ENCODE measurements around the gene RACGAP1. TPM values are rescaled to one million over a fixed set of nuclear protein-coding genes. Genes with fewer than 3 reads are reported as not detected.

The RACGAP1 gene
- total RNA-seq, 3 donors from 2014 or later (not counting 1 experiment from before 2014, with no cell fraction given), result 6.1 to 11.6 (median 8.7) TPM

DNA sequence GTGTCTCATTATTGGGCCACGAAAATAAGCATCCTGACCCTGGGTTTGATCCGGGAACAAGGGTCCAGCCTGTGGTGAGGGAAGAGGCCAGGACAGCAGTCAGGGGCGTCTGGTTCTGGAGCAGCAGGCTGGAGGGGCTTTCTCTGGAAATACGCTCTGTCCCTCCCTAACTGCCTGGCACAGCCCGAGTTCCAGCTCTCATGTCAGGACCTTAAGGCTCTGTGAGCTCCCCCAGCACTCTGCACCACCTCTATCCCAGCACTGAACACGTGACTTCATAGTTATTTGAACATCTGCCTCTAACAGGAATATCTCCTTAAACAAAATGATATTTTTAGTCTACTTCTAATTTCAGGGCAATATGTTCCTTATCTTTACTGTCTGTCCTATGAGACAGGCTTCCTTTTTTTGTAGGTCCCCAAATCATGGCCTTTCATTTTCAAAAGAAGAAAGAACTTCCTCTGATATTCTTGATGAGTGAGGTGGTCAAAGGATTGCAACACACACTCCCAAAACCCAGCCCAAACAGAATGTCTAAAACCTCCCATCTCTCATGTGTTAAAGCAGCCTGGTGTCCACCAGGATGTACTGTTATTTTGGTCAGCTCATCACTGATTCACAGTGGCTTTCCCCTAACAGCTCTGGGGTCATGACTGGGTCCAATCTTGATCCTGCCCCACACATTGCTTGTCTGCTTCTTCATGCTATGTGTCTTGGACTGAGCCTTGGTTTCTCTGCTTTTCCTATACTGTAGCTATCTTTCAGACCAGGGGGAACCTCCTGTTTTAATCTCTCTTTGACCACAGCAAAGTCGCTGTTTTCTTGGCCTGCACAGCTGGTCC lies 42.8 kb downstream of the RACGAP1 start:
- Mint-ChIP-seq H3K4me1 (no peaks in the 10 kb centered on the region), H3K36me3 (no peaks in the 10 kb centered on the region), H3K27ac (no peak overlapping the region), H3K27me3 (ENCODE audit: low read depth in 2 of 2) (no peaks in the 10 kb centered on the region), H3K4me3 (no peak overlapping the region), H3K9me3 (no peaks in the 10 kb centered on the region)
- H3K9me3 ChIP-seq (ENCODE audit: control insufficient read depth, insufficient read depth, low read length), result no peaks in the 10 kb centered on the region
- ATAC-seq (no peak), DNase-seq (no peak)
- no peaks in the 10 kb centered on the region for H3K36me3 ChIP-seq (ENCODE audit: control insufficient read depth, insufficient read depth, low read length)
- intact Hi-C loops (cut with micrococcal nuclease), result no loop called here
- TF ChIP-seq, protein P1, sequence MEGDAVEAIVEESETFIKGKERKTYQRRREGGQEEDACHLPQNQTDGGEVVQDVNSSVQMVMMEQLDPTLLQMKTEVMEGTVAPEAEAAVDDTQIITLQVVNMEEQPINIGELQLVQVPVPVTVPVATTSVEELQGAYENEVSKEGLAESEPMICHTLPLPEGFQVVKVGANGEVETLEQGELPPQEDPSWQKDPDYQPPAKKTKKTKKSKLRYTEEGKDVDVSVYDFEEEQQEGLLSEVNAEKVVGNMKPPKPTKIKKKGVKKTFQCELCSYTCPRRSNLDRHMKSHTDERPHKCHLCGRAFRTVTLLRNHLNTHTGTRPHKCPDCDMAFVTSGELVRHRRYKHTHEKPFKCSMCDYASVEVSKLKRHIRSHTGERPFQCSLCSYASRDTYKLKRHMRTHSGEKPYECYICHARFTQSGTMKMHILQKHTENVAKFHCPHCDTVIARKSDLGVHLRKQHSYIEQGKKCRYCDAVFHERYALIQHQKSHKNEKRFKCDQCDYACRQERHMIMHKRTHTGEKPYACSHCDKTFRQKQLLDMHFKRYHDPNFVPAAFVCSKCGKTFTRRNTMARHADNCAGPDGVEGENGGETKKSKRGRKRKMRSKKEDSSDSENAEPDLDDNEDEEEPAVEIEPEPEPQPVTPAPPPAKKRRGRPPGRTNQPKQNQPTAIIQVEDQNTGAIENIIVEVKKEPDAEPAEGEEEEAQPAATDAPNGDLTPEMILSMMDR (IDR thresholded peaks at IDR 0.05), result no peak
- 79% methylated on average over 7 of the region's 7 CpGs for WGBS (ENCODE audit: insufficient coverage)
- H3K27me3 ChIP-seq (ENCODE audit: control insufficient read depth, insufficient read depth, low read length), result no peaks in the 10 kb centered on the region
- no peak overlapping the region for H3K4me3 ChIP-seq (ENCODE audit: low read length)
- peaks cover 10% of the 10 kb centered on the region for H3K4me1 ChIP-seq (ENCODE audit: control insufficient read depth, insufficient read depth, low read length)
- H3K27ac ChIP-seq (ENCODE audit: low read length), result no peak overlapping the region

DNA sequence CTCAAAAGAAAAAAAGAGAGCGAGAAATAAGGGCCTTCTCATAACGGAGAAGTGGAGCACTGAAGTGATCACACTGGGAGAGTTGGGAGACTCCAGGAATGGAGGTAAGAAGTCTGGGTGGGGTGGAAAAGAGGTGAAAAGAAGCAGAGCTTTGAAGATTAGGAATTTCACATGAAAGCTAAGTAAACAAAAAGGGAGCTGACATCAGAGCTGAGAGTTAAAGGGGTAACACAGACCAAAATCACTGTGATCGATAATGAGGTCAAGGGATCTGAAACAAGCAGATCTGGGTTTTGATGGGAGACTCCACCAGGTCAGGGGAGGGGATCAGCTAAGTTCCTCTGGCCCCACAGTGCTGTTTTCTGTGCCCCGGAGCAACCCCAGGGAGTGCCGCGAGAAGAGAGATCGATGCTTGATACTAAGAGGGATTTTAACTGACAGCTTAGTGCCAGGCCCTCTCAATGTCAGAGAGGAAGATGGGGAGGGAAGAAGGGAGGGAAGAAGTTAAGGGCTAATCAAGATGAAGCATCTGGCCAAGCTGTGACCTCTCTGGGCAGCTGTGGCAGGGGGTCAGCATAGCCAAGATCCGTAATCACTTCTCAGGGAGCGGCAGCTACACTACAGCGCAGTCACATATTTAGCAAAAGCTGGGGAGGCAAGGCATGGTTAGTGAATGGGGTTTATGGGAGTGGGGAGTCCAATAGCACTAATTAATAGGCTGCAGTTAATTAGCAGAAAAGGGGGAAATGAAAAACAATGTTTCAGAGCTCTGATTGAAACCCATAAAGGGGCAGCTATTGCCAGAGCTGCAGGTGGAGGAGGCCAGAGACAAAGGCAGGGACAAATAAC lies 44.6 kb downstream of the RACGAP1 start:
- WGBS (ENCODE audit: insufficient coverage), result 98% methylated on average over 10 of the region's 10 CpGs
- intact Hi-C loops (cut with micrococcal nuclease), result no loop called here
- no peaks in the 10 kb centered on the region for H3K27me3 Mint-ChIP-seq (ENCODE audit: low read depth in 2 of 2)
- no peak overlapping the region for H3K27ac Mint-ChIP-seq
- no peak overlapping the region for H3K4me3 ChIP-seq (ENCODE audit: low read length)
- no peaks in the 10 kb centered on the region for H3K36me3 ChIP-seq (ENCODE audit: control insufficient read depth, insufficient read depth, low read length)
- TF ChIP-seq, protein P1 (IDR thresholded peaks at IDR 0.05), result no peak
- H3K9me3 Mint-ChIP-seq, result no peaks in the 10 kb centered on the region
- H3K4me3 Mint-ChIP-seq, result no peak overlapping the region
- H3K9me3 ChIP-seq (ENCODE audit: control insufficient read depth, insufficient read depth, low read length), result no peaks in the 10 kb centered on the region
- H3K4me1 Mint-ChIP-seq, result no peaks in the 10 kb centered on the region
- no peak for ATAC-seq
- H3K36me3 Mint-ChIP-seq, result no peaks in the 10 kb centered on the region
- H3K27ac ChIP-seq (ENCODE audit: low read length), result no peak overlapping the region
- DNase-seq, result no peak
- no peaks in the 10 kb centered on the region for H3K27me3 ChIP-seq (ENCODE audit: control insufficient read depth, insufficient read depth, low read length)
- peaks cover 10% of the 10 kb centered on the region for H3K4me1 ChIP-seq (ENCODE audit: control insufficient read depth, insufficient read depth, low read length)

DNA sequence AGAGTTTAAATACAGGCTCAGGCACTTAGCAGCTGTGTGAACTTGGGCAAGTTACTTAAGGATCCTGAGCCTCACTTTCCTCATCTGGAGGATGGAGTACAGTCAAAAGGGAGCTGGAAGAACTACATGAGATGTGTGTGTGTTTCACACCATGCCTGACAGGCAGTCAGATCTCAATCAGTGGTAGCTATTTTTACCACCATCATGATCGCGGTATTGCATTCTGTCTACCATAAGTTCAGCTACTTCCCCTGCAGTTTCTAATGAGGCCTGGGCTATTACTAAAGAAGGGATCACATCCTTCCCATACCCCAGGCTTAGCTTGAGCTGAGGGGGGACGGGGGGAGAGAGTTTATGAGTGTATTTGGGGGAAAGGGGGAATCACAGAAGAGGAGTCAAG lies 45.5 kb downstream of the RACGAP1 start:
- no peaks in the 10 kb centered on the region for H3K4me1 Mint-ChIP-seq
- Histone ChIP-seq H3K4me1 (ENCODE audit: control insufficient read depth, insufficient read depth, low read length) (peaks cover 10% of the 10 kb centered on the region), H3K27me3 (ENCODE audit: control insufficient read depth, insufficient read depth, low read length) (no peaks in the 10 kb centered on the region), H3K9me3 (ENCODE audit: control insufficient read depth, insufficient read depth, low read length) (no peaks in the 10 kb centered on the region), H3K4me3 (ENCODE audit: low read length) (no peak overlapping the region), H3K36me3 (ENCODE audit: control insufficient read depth, insufficient read depth, low read length) (no peaks in the 10 kb centered on the region), H3K27ac (ENCODE audit: low read length) (no peak overlapping the region)
- no peak for ATAC-seq
- intact Hi-C loops (cut with micrococcal nuclease), result no loop called here
- H3K27me3 Mint-ChIP-seq (ENCODE audit: low read depth in 2 of 2), result no peaks in the 10 kb centered on the region
- no peak overlapping the region for H3K27ac Mint-ChIP-seq
- TF ChIP-seq, protein P1 (IDR thresholded peaks at IDR 0.05), result no peak
- no peak overlapping the region for H3K4me3 Mint-ChIP-seq
- DNase-seq, result no peak
- no peaks in the 10 kb centered on the region for H3K9me3 Mint-ChIP-seq
- H3K36me3 Mint-ChIP-seq, result no peaks in the 10 kb centered on the region
- WGBS (ENCODE audit: insufficient coverage), result 93% methylated on average over 2 of the region's 3 CpGs

All from natural killer cell (primary cell).